Liver (tissue), 9 donors: ENCODE measurements around the gene CFAP299. TPM values are rescaled to one million over a fixed set of nuclear protein-coding genes. Genes with fewer than 3 reads are reported as not detected.

Experiments
- DNase-seq: peaks from one replicate; pipeline ENCODE4 v3.0.0-alpha.2; 2017; ENCODE audit warnings: low spot score
- H3K27ac ChIP-seq, 2 donors: one replicate each; pipeline ENCODE4 v1.7.0; 2013; ENCODE audit warnings: inconsistent platforms in 2 of 2, low read length in 2 of 2, control low read depth in 1 of 2, low read depth in 1 of 2, mild to moderate bottlenecking in 1 of 2
- H3K27me3 ChIP-seq, 4 donors: one replicate each; pipeline versions ENCODE4 v1.6.1 to v1.7.0; 2013; ENCODE audit warnings: low read length in 3 of 4, inconsistent platforms in 1 of 4, mild to moderate bottlenecking in 1 of 4, moderate library complexity in 1 of 4; ENCODE audit not compliant: control insufficient read depth in 4 of 4, insufficient read depth in 4 of 4
- H3K36me3 ChIP-seq, 4 donors: one replicate each; pipeline versions ENCODE4 v1.6.1 to v1.7.0; 2013; ENCODE audit warnings: low read length in 3 of 4, mild to moderate bottlenecking in 3 of 4, low read depth in 1 of 4, moderate library complexity in 1 of 4; ENCODE audit not compliant: control insufficient read depth in 4 of 4, insufficient read depth in 3 of 4
- H3K4me1 ChIP-seq, 4 donors: one replicate each; pipeline versions ENCODE4 v1.6.1 to v1.7.0; 2013; ENCODE audit warnings: low read length in 3 of 4, mild to moderate bottlenecking in 3 of 4, moderate library complexity in 1 of 4; ENCODE audit not compliant: control insufficient read depth in 4 of 4, insufficient read depth in 4 of 4
- H3K4me3 ChIP-seq, 3 donors: one replicate each; pipeline versions ENCODE4 v1.6.1 to v1.7.0; 2013; ENCODE audit warnings: low read length in 3 of 3, control low read depth in 1 of 3, low read depth in 1 of 3, mild to moderate bottlenecking in 1 of 3
- H3K9ac ChIP-seq, 2 donors: one replicate each; pipeline ENCODE4 v1.7.0; 2013; ENCODE audit warnings: low read length in 2 of 2, mild to moderate bottlenecking in 2 of 2, moderate library complexity in 2 of 2, control low read depth in 1 of 2, low read depth in 1 of 2
- H3K9me3 ChIP-seq, 4 donors: one replicate each; pipeline versions ENCODE4 v1.6.1 to v1.7.0; 2013; ENCODE audit warnings: low read length in 3 of 4; ENCODE audit not compliant: control insufficient read depth in 4 of 4
- FOXA1 ChIP-seq: IDR thresholded peaks from 2 replicates; pipeline ENCODE4 v1.6.1; 2016; ENCODE audit warnings: antibody characterized with exemption
- GABPA ChIP-seq, 2 donors: IDR thresholded peaks in 1 of 2; conservative IDR thresholded peaks in 1 of 2; 2 replicates each; pipeline ENCODE4 v1.6.1; 2016; ENCODE audit warnings: antibody characterized with exemption in 2 of 2, mild to moderate bottlenecking in 1 of 2, moderate library complexity in 1 of 2
- HNF4A ChIP-seq, 2 donors: conservative IDR thresholded peaks; 2 replicates each; pipeline ENCODE4 v1.6.1; 2016; ENCODE audit warnings: antibody characterized with exemption in 2 of 2, mild to moderate bottlenecking in 2 of 2
- HNF4G ChIP-seq: IDR thresholded peaks from 2 replicates; pipeline ENCODE4 v1.6.1; 2016; ENCODE audit warnings: antibody characterized with exemption
- JUND ChIP-seq, 2 donors: IDR thresholded peaks; 2 replicates each; pipeline ENCODE4 v1.6.1; 2016; ENCODE audit warnings: antibody characterized with exemption in 2 of 2
- NR2F2 ChIP-seq: IDR thresholded peaks from 2 replicates; pipeline ENCODE4 v1.6.1; 2016; ENCODE audit warnings: antibody characterized with exemption
- RXRA ChIP-seq, 2 donors: IDR thresholded peaks; 2 replicates each; pipeline ENCODE4 v1.6.1; 2017 to 2018; ENCODE audit warnings: antibody characterized with exemption in 2 of 2, mild to moderate bottlenecking in 1 of 2
- SP1 ChIP-seq: IDR thresholded peaks from 2 replicates; pipeline ENCODE4 v1.6.1; 2018; ENCODE audit warnings: antibody characterized with exemption, mild to moderate bottlenecking
- TAF1 ChIP-seq: conservative IDR thresholded peaks from 2 replicates; pipeline ENCODE4 v1.6.1; 2016; ENCODE audit warnings: antibody characterized with exemption, mild to moderate bottlenecking
- YY1 ChIP-seq: IDR thresholded peaks from 2 replicates; pipeline ENCODE4 v1.6.1; 2016; ENCODE audit warnings: antibody characterized with exemption, mild to moderate bottlenecking
- ZBTB33 ChIP-seq: IDR thresholded peaks from 2 replicates; pipeline ENCODE4 v1.6.1; 2016; ENCODE audit warnings: antibody characterized with exemption
- WGBS: extraction: QIAGEN DNeasy Blood & Tissue Kit; methylation state at CpG from one replicate; pipeline ENCODE4 v1.1.7; 2013; 5-methylcytosine and 5-hydroxymethylcytosine counted together
- polyA plus RNA-seq, 2 donors: library from polyadenylated mRNA; stranded (reverse) in 1 of 2; unstranded in 1 of 2; fragments of 200-250 nt in 1 of 2; fragments of >200 nt in 1 of 2; fragmentation: Nextera tagmentation in 1 of 2; extraction: Ambion mirVana in 1 of 2; gene quantifications; one replicate each; pipeline versions ENCODE4 v1.2.1 to v1.2.3, GENCODE V29; 2013 to 2015
- total RNA-seq, 2 donors: library from RNA; depleted of rRNA; stranded (reverse); fragments of >200 nt; gene quantifications; one replicate each; pipeline ENCODE4 v1.2.3, GENCODE V29; 2014
- TF ChIP-seq, protein P1 (sequence below): IDR thresholded peaks from 2 replicates; pipeline ENCODE4 v1.6.1; 2016; ENCODE audit warnings: antibody characterized with exemption, mild to moderate bottlenecking
- donor health status: healthy.
- donor health status: healthy.
- donor health status: healthy.
- donor health status: healthy.
- donor health status: healthy.

Gene CFAP299
- total and polyA plus RNA-seq, 4 donors, result not detected

DNA sequence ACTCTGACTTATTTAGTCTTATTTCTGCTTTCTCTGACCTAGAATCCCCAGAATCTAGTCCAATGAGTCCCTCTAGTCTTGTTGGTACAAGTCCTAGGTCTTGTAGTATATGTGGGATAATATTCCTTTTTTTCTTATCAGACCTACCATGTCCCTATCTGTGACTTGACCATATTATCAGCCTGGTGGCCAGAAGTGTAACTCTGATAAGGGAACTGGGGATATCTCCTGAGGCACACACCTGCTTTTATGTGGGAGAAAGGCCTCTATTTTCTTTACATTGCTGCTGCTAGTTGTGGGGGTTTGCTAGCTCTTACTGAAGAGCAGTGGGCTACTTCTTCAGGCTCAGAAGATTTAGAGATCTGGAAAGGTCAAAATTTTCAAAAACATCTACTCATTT lies 38.6 kb downstream of the CFAP299 start:
- no peak overlapping the region for H3K4me3 ChIP-seq
- no peak overlapping the region for H3K9ac ChIP-seq
- no peaks in the 10 kb centered on the region for H3K36me3 ChIP-seq
- H3K9me3 ChIP-seq, result peaks cover 0 to 2% (median 0%) of the 10 kb centered on the region in 4 donors
- no peaks in the 10 kb centered on the region for H3K4me1 ChIP-seq
- DNase-seq, result no peak
- peaks cover 0 to 2% (median 0%) of the 10 kb centered on the region in 4 donors for H3K27me3 ChIP-seq
- TF ChIP-seq RXRA (IDR thresholded peaks at IDR 0.05), result no peak
- H3K27ac ChIP-seq, result no peak overlapping the region

GRCh38 chr4:80382090-80382832 lies 46.7 kb downstream of the CFAP299 start:
- WGBS, result 53% methylated on average over 3 of the region's 3 CpGs
- H3K9me3 ChIP-seq, result peaks cover 0 to 5% (median 0%) of the 10 kb centered on the region in 4 donors

GRCh38 chr4:80385397-80386280 lies 50.1 kb downstream of the CFAP299 start:
- Histone ChIP-seq H3K27me3 (peaks cover 0 to 2% (median 0%) of the 10 kb centered on the region in 4 donors), H3K4me3 (no peak overlapping the region), H3K27ac (no peak overlapping the region), H3K9ac (no peak overlapping the region), H3K9me3 (peaks cover 0 to 5% (median 0%) of the 10 kb centered on the region in 4 donors), H3K4me1 (no peaks in the 10 kb centered on the region), H3K36me3 (no peaks in the 10 kb centered on the region)
- no peak for DNase-seq
- WGBS, result 92% methylated on average over 25 of the region's 25 CpGs
- TF ChIP-seq, protein P1, sequence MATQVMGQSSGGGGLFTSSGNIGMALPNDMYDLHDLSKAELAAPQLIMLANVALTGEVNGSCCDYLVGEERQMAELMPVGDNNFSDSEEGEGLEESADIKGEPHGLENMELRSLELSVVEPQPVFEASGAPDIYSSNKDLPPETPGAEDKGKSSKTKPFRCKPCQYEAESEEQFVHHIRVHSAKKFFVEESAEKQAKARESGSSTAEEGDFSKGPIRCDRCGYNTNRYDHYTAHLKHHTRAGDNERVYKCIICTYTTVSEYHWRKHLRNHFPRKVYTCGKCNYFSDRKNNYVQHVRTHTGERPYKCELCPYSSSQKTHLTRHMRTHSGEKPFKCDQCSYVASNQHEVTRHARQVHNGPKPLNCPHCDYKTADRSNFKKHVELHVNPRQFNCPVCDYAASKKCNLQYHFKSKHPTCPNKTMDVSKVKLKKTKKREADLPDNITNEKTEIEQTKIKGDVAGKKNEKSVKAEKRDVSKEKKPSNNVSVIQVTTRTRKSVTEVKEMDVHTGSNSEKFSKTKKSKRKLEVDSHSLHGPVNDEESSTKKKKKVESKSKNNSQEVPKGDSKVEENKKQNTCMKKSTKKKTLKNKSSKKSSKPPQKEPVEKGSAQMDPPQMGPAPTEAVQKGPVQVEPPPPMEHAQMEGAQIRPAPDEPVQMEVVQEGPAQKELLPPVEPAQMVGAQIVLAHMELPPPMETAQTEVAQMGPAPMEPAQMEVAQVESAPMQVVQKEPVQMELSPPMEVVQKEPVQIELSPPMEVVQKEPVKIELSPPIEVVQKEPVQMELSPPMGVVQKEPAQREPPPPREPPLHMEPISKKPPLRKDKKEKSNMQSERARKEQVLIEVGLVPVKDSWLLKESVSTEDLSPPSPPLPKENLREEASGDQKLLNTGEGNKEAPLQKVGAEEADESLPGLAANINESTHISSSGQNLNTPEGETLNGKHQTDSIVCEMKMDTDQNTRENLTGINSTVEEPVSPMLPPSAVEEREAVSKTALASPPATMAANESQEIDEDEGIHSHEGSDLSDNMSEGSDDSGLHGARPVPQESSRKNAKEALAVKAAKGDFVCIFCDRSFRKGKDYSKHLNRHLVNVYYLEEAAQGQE, result no peak
- TF ChIP-seq NR2F2 (no peak), JUND (IDR thresholded peaks at IDR 0.05) (no peak), YY1 (no peak), GABPA (IDR thresholded peaks at IDR 0.05 in 1 of 2, conservative IDR thresholded peaks at IDR 0.05 in 1 of 2) (no peak), HNF4G (no peak), RXRA (IDR thresholded peaks at IDR 0.05) (no peak), TAF1 (no peak), ZBTB33 (no peak), HNF4A (conservative IDR thresholded peaks at IDR 0.05) (no peak), SP1 (no peak)

More at GRCh38 chr4:80382090-80382832, 46.7 kb downstream of the CFAP299 start:
- Histone ChIP-seq H3K36me3 (no peaks in the 10 kb centered on the region), H3K9ac (no peak overlapping the region), H3K27me3 (peaks cover 0 to 3% (median 0%) of the 10 kb centered on the region in 4 donors), H3K27ac (no peak overlapping the region), H3K4me3 (no peak overlapping the region), H3K4me1 (no peaks in the 10 kb centered on the region)
- no peak for DNase-seq
- no peak for TF ChIP-seq JUND (IDR thresholded peaks at IDR 0.05)
- TF ChIP-seq ZBTB33, result no peak
- no peak for TF ChIP-seq GABPA (IDR thresholded peaks at IDR 0.05 in 1 of 2, conservative IDR thresholded peaks at IDR 0.05 in 1 of 2)
- no peak for TF ChIP-seq NR2F2
- no peak for TF ChIP-seq RXRA (IDR thresholded peaks at IDR 0.05)
- no peak for TF ChIP-seq FOXA1
- TF ChIP-seq TAF1, result no peak
